K562 (cell line): ENCODE results near the gene ADGRG1. TPM values are rescaled to one million over a fixed set of nuclear protein-coding genes. Genes with fewer than 3 reads are reported as not detected.

Source experiments
- ATAC-seq: fragments of 200-7000 bp; cut with Tn5 transposase; 3 replicates; pipeline ENCODE4 v1.9.1; 2020; ENCODE audit warnings: moderate library complexity
- BruUV-seq: library from RNA; stranded (reverse); fragments of 400-500 nt; replicated peaks from 2 replicates; lab custom pipeline; 2021; lab: Mats Ljungman, UMichigan
- CTCF ChIA-PET: fragments of 300-600 bp; formaldehyde crosslinking; extraction: SDS; loops from one replicate; lab custom pipeline; 2021; ENCODE audit warnings: low intra/inter-chr PET ratio; lab: Yijun Ruan, JAX
- POLR2A ChIA-PET: fragments of 300-600, 350-650 bp; sonication (Branson Sonifier 250); formaldehyde crosslinking; extraction: SDS; loops from one replicate; lab custom pipeline; 2021; ENCODE audit warnings: antibody characterized with exemption, inconsistent platforms; lab: Yijun Ruan, JAX
- DNase-seq, 4 experiments: peaks; one replicate each; pipeline versions ENCODE4 v3.0.0 to v3.0.0-alpha.2; 2011 to 2018; ENCODE audit warnings: low spot score in 3 of 4, mixed read lengths in 3 of 4; ENCODE audit errors: extremely low read depth in 1 of 4
- FAIRE-seq: peaks from 2 replicates; lab custom pipeline; 2011; peaks lifted over from hg19 to GRCh38; lab: Jason Lieb, UNC
- H2AFZ ChIP-seq: 2 replicates; pipeline ENCODE4 v1.6.0; 2011; ENCODE audit warnings: low read depth, low read length, control low read depth, inconsistent platforms
- H3K27ac ChIP-seq: fragments of 200-600 bp; 3 replicates; pipeline ENCODE4 v1.8.0; 2011; ENCODE audit warnings: low read depth, mild to moderate bottlenecking, control low read depth, inconsistent platforms, low read length, moderate library complexity, mixed read lengths; ENCODE audit errors: extremely low read depth
- H3K27me3 ChIP-seq, 2 experiments: fragments of 300-600 bp in 1 of 2; 2 replicates in 1 of 2; 3 replicates in 1 of 2; pipeline versions ENCODE4 v1.6.0 to v1.8.0; 2011; ENCODE audit warnings: inconsistent platforms in 2 of 2, low read length in 2 of 2, mild to moderate bottlenecking in 1 of 2, mixed read lengths in 1 of 2, moderate library complexity in 1 of 2; ENCODE audit not compliant: control insufficient read depth in 2 of 2, insufficient read depth in 2 of 2
- H3K36me3 ChIP-seq: fragments of 300-600 bp; 3 replicates; pipeline ENCODE4 v1.8.0; 2011; ENCODE audit warnings: mild to moderate bottlenecking, low read length, inconsistent platforms; ENCODE audit not compliant: control insufficient read depth, insufficient read depth
- H3K4me1 ChIP-seq, 2 experiments: fragments of 200-600 bp in 1 of 2; replicated peaks in 1 of 2; 2 replicates in 1 of 2; 3 replicates in 1 of 2; pipeline versions ENCODE4 v1.5.1 to v1.8.0; 2011; ENCODE audit warnings: inconsistent platforms in 2 of 2, low read length in 2 of 2, mild to moderate bottlenecking in 1 of 2, mixed read lengths in 1 of 2, moderate library complexity in 1 of 2; ENCODE audit not compliant: control insufficient read depth in 2 of 2, insufficient read depth in 2 of 2
- H3K4me2 ChIP-seq: 2 replicates; pipeline ENCODE4 v1.6.1; 2011; ENCODE audit warnings: low read length, control low read depth, inconsistent platforms, mixed read lengths; ENCODE audit not compliant: insufficient read depth
- H3K4me3 ChIP-seq: fragments of 200-600 bp; sonication (generic), shearing (Covaris generic); 2 replicates; pipeline ENCODE4 v1.5.1; 2016; ENCODE audit warnings: control low read depth, inconsistent platforms
- H3K79me2 ChIP-seq: fragments of 200-600 bp; 3 replicates; pipeline ENCODE4 v1.8.0; 2011; ENCODE audit warnings: low read length, inconsistent platforms; ENCODE audit not compliant: control insufficient read depth, insufficient read depth
- H3K9ac ChIP-seq, 2 experiments: 2 replicates each; pipeline versions ENCODE4 v1.6.0 to v1.6.1; 2011; ENCODE audit warnings: low read depth in 2 of 2, low read length in 2 of 2, control low read depth in 1 of 2, inconsistent platforms in 1 of 2, mild to moderate bottlenecking in 1 of 2, mixed read lengths in 1 of 2; ENCODE audit not compliant: insufficient read depth in 1 of 2
- H3K9me1 ChIP-seq: one replicate; pipeline ENCODE4 v1.6.0; 2011; ENCODE audit warnings: inconsistent platforms, mild to moderate bottlenecking, low read length, moderate library complexity; ENCODE audit not compliant: control insufficient read depth, insufficient read depth
- H3K9me3 ChIP-seq: replicated peaks from 2 replicates; pipeline ENCODE4 v1.5.1; 2011; ENCODE audit warnings: low read depth, low read length, inconsistent platforms; ENCODE audit not compliant: control insufficient read depth, insufficient read depth
- H4K20me1 ChIP-seq: replicated peaks from 2 replicates; pipeline ENCODE4 v1.6.1; 2011; ENCODE audit warnings: low read length, inconsistent platforms, mixed read lengths; ENCODE audit not compliant: control insufficient read depth, insufficient read depth
- CTBP1 ChIP-seq: fragments of 450-650 bp; IDR thresholded peaks from 2 replicates; pipeline ENCODE4 v1.6.1; 2016; ENCODE audit warnings: borderline replicate concordance
- FOXJ2 ChIP-seq: fragments of 200-800 bp; sonication (Bioruptor generic); IDR thresholded peaks from 2 replicates; pipeline ENCODE4 v1.6.1; 2016; ENCODE audit warnings: missing genetic modification characterization, missing compliant biosample characterization
- GATA2 ChIP-seq: sonication (generic); formaldehyde crosslinking; IDR thresholded peaks from 2 replicates; pipeline ENCODE4 v1.4.0; 2020; ENCODE audit warnings: mild to moderate bottlenecking, missing genetic modification reagents
- PKNOX1 ChIP-seq: fragments of 450-650 bp; IDR thresholded peaks from 2 replicates; pipeline ENCODE4 v1.6.1; 2016
- SOX6 ChIP-seq: fragments of 450-650 bp; IDR thresholded peaks from 2 replicates; pipeline ENCODE4 v1.6.1; 2014; ENCODE audit warnings: mild to moderate bottlenecking
- ZNF175 ChIP-seq: fragments of 200-800 bp; sonication (Bioruptor generic); IDR thresholded peaks from 2 replicates; pipeline ENCODE4 v1.6.1; 2016; ENCODE audit warnings: low read depth, mild to moderate bottlenecking, missing genetic modification characterization, missing compliant biosample characterization
- ZNF232 ChIP-seq: sonication (generic); formaldehyde crosslinking; IDR thresholded peaks from 2 replicates; pipeline ENCODE4 v1.8.0; 2022; ENCODE audit warnings: mild to moderate bottlenecking, missing genetic modification reagents
- ZNF436 ChIP-seq: fragments of 250-450, 450-650 bp; sonication (Bioruptor Pico); formaldehyde crosslinking; IDR thresholded peaks from 2 replicates; pipeline ENCODE4 v1.7.0; 2020; ENCODE audit warnings: mild to moderate bottlenecking
- ZNF778 ChIP-seq: fragments of 450-650 bp; formaldehyde crosslinking; IDR thresholded peaks from 2 replicates; pipeline ENCODE4 v1.4.0; 2020; ENCODE audit warnings: mild to moderate bottlenecking, moderate library complexity
- WGBS: fragments of 100-300 bp; shearing (Covaris generic); methylation state at CpG from one replicate; pipeline ENCODE4 v1.1.6; 2016; ENCODE audit warnings: low coverage, mixed read lengths; ENCODE audit not compliant: insufficient coverage; ENCODE audit errors: missing lambda C conversion rate; 5-methylcytosine and 5-hydroxymethylcytosine counted together
- in situ Hi-C: fragments of 300-500 bp; cut with MboI; formaldehyde crosslinking; loops from 4 replicates; pipeline ENCODE4 v1.15.0; 2018; ENCODE audit warnings: inconsistent platforms, mixed read lengths
- intact Hi-C: fragments of 100-400 bp; cut with micrococcal nuclease; formaldehyde crosslinking; loops from 2 replicates; pipeline ENCODE4 v1.14.2; 2022
- polyA plus RNA-seq, 8 experiments: library from polyadenylated mRNA; depleted of rRNA in 4 of 8; stranded (reverse) in 5 of 8; unstranded in 3 of 8; fragments of >200 nt; fragmentation: Nextera tagmentation in 2 of 8; fragmentation: Illumina TruSeq in 1 of 8; extraction: Ambion mirVana in 2 of 8; extraction: Trizol in 1 of 8; gene quantifications; 2 replicates each; pipeline versions ENCODE4 v1.2.1 to v1.2.3, GENCODE V29; 2011 to 2014; ENCODE audit warnings: inconsistent platforms in 1 of 8, missing spikeins in 1 of 8
- total RNA-seq, 7 experiments: library from RNA; depleted of rRNA in 6 of 7; stranded (reverse); fragments of >200 nt in 6 of 7; fragmentation: Illumina TruSeq in 2 of 7; extraction: Trizol in 2 of 7; gene quantifications; 2 replicates each; pipeline versions ENCODE4 v1.2.1 to v1.2.3, GENCODE V29; 2011 to 2021; ENCODE audit warnings: low replicate concordance in 1 of 7

Gene ADGRG1
- total and polyA plus RNA-seq, 9 of the 15 experiments (the other 6 are each of a cell fraction or from before 2014, with no cell fraction given): 0.04 to 0.31 (median 0.16) TPM; not detected in 6

DNA sequence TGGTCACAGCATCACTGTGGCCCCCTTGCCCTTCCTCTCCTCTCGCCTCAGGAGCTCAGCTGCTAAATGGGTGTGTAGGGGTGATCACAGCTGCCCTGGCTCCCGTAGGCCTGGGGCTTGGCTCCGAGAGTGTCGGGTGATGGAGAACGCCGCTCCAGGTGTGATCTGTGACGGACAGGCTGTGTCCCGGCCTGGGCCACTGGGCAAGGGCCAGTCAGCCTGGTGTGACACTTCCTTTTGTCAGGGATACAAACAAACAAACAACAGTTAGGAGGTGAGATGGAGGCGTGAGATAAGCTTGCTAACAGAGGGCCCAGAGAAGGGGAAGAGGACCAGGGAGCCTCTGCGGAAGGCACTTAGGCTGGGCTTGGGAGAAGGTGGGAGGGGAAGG is 2.0 kb downstream of the ADGRG1 start:
- POLR2A ChIA-PET: interaction anchor here (0.6 to 1.6 kb wide), 5 partner anchors 10 to 341 kb away, joined by 3 to 4 read pairs (median 3); no protein-coding TSS in a partner anchor
- 9% methylated on average over 10 of the region's 10 CpGs for WGBS
- in situ Hi-C loops: no loop called here

More for the DNA sequence above, 2.0 kb downstream of the ADGRG1 start:
- H3K27me3 ChIP-seq: peaks cover 3 to 74% of the 10 kb centered on the region in 2 experiments; a peak in 3 of 5 replicates
- H3K4me3 ChIP-seq: no peak overlapping the region
- BruUV-seq: no TSS peak
- FAIRE-seq (no peak), DNase-seq (no peak)
- no peaks in the 10 kb centered on the region for H3K36me3 ChIP-seq
- peaks cover 10 to 47% of the 10 kb centered on the region in 2 experiments; a peak in 4 of 5 replicates for H3K4me1 ChIP-seq
- 0 out of 2 replicates have a peak, but pooled peaks cover 6% of the 10 kb centered on the region for H4K20me1 ChIP-seq
- TF ChIP-seq GATA2 (CRISPR knock-in tag) (peak; percentile 30; the same call in 1 of the 2 replicates), ZNF436 (CRISPR knock-in tag) (no peak), SOX6 (peak; percentile 63), ZNF232 (CRISPR knock-in tag) (no peak), CTBP1 (peak; percentile 52; the same call in 1 of the 2 replicates), FOXJ2 (tag) (peak; percentile 45; the same call in 1 of the 2 replicates), ZNF778 (CRISPR knock-in tag) (no peak), PKNOX1 (peak; percentile 43; the same call in 1 of the 2 replicates), ZNF175 (CRISPR knock-in tag) (no peak)
- TF ChIP-seq, all 486 proteins: peak for 5
- Histone ChIP-seq H3K79me2 (no peaks in the 10 kb centered on the region), H3K9me1 (no peaks in the 10 kb centered on the region), H3K4me2 (no peak overlapping the region), H2AFZ (no peak overlapping the region), H3K9me3 (no peaks in the 10 kb centered on the region), H3K27ac (no peak overlapping the region), H3K9ac (peak overlapping the region in 1 of 2 experiments; percentile 17; a peak in 1 of 4 replicates)
- CTCF ChIA-PET: no interaction called here
- ATAC-seq: no peak
- intact Hi-C loops: no loop called here
